ENCODE results near the gene TDRD1.

DNA sequence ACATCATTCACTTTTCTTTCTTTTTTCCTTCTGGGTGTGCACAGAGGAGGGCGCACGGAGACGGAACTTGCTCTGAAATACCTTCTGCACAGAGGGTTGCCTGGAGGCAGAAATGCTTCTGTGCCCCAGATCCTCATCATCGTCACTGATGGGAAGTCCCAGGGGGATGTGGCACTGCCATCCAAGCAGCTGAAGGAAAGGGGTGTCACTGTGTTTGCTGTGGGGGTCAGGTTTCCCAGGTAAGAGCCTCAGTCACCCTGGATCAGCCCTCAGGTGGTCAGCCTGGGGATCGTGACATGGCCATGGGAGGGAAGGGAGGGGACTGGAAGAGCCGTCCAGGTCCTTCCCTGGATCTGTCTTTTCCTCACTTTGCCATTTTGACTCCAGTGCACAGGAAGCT lies 93.5 kb downstream of the TDRD1 start:
- TF ChIP-seq EZH2 (IDR thresholded peaks at IDR 0.05; ENCODE audit: borderline replicate concordance, control insufficient read depth, low read depth, low read length) (no peak), POLR2A (IDR thresholded peaks at IDR 0.05; ENCODE audit: low read depth, low read length) (no peak), TCF12 (IDR thresholded peaks at IDR 0.05; ENCODE audit: low read depth, low read length) (no peak), RELA (IDR thresholded peaks at IDR 0.05; ENCODE audit: borderline replicate concordance, partially characterized antibody) (no peak), RFX5 (IDR thresholded peaks at IDR 0.05; ENCODE audit: low read depth, low read length) (no peak), MXI1 (IDR thresholded peaks at IDR 0.05; ENCODE audit: low read depth, low read length) (no peak), JUND (IDR thresholded peaks at IDR 0.05; ENCODE audit: low read depth, low read length) (no peak), CREM (IDR thresholded peaks at IDR 0.05; ENCODE audit: low read depth) (no peak)
- TF ChIP-seq, protein P1, sequence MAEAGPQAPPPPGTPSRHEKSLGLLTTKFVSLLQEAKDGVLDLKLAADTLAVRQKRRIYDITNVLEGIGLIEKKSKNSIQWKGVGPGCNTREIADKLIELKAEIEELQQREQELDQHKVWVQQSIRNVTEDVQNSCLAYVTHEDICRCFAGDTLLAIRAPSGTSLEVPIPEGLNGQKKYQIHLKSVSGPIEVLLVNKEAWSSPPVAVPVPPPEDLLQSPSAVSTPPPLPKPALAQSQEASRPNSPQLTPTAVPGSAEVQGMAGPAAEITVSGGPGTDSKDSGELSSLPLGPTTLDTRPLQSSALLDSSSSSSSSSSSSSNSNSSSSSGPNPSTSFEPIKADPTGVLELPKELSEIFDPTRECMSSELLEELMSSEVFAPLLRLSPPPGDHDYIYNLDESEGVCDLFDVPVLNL (IDR thresholded peaks at IDR 0.05; ENCODE audit: low read depth, low read length) = no peak
- TF ChIP-seq, protein P2, sequence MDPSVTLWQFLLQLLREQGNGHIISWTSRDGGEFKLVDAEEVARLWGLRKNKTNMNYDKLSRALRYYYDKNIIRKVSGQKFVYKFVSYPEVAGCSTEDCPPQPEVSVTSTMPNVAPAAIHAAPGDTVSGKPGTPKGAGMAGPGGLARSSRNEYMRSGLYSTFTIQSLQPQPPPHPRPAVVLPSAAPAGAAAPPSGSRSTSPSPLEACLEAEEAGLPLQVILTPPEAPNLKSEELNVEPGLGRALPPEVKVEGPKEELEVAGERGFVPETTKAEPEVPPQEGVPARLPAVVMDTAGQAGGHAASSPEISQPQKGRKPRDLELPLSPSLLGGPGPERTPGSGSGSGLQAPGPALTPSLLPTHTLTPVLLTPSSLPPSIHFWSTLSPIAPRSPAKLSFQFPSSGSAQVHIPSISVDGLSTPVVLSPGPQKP (IDR thresholded peaks at IDR 0.05; ENCODE audit: low read depth, low read length) = no peak
- TF ChIP-seq, protein P3, sequence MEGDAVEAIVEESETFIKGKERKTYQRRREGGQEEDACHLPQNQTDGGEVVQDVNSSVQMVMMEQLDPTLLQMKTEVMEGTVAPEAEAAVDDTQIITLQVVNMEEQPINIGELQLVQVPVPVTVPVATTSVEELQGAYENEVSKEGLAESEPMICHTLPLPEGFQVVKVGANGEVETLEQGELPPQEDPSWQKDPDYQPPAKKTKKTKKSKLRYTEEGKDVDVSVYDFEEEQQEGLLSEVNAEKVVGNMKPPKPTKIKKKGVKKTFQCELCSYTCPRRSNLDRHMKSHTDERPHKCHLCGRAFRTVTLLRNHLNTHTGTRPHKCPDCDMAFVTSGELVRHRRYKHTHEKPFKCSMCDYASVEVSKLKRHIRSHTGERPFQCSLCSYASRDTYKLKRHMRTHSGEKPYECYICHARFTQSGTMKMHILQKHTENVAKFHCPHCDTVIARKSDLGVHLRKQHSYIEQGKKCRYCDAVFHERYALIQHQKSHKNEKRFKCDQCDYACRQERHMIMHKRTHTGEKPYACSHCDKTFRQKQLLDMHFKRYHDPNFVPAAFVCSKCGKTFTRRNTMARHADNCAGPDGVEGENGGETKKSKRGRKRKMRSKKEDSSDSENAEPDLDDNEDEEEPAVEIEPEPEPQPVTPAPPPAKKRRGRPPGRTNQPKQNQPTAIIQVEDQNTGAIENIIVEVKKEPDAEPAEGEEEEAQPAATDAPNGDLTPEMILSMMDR (IDR thresholded peaks at IDR 0.05 in 2 of 3, conservative IDR thresholded peaks at IDR 0.05 in 1 of 3; ENCODE audit: control insufficient read depth in 2 of 3, extremely low read depth in 1 of 3, insufficient read depth in 1 of 3, low read depth in 3 of 3, low read length in 3 of 3) = no peak
- TF ChIP-seq, protein P4, sequence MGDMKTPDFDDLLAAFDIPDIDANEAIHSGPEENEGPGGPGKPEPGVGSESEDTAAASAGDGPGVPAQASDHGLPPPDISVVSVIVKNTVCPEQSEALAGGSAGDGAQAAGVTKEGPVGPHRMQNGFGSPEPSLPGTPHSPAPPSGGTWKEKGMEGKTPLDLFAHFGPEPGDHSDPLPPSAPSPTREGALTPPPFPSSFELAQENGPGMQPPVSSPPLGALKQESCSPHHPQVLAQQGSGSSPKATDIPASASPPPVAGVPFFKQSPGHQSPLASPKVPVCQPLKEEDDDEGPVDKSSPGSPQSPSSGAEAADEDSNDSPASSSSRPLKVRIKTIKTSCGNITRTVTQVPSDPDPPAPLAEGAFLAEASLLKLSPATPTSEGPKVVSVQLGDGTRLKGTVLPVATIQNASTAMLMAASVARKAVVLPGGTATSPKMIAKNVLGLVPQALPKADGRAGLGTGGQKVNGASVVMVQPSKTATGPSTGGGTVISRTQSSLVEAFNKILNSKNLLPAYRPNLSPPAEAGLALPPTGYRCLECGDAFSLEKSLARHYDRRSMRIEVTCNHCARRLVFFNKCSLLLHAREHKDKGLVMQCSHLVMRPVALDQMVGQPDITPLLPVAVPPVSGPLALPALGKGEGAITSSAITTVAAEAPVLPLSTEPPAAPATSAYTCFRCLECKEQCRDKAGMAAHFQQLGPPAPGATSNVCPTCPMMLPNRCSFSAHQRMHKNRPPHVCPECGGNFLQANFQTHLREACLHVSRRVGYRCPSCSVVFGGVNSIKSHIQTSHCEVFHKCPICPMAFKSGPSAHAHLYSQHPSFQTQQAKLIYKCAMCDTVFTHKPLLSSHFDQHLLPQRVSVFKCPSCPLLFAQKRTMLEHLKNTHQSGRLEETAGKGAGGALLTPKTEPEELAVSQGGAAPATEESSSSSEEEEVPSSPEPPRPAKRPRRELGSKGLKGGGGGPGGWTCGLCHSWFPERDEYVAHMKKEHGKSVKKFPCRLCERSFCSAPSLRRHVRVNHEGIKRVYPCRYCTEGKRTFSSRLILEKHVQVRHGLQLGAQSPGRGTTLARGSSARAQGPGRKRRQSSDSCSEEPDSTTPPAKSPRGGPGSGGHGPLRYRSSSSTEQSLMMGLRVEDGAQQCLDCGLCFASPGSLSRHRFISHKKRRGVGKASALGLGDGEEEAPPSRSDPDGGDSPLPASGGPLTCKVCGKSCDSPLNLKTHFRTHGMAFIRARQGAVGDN (IDR thresholded peaks at IDR 0.05) = no peak
